ENCODE data around the gene CELF2. TPM values are rescaled to one million over a fixed set of nuclear protein-coding genes. Genes with fewer than 3 reads are reported as not detected.
A peak's percentile ranks its signal among the peaks of the same experiment; 100 is the strongest.

Gene CELF2
- total and polyA plus RNA-seq, 10 donors: 13.5 to 180 (median 105) TPM

- Histone ChIP-seq H3K27ac (no peak overlapping the region), H3K36me3 (no peaks in the 10 kb centered on the region), H3K27me3 (replicated peaks in 1 of 7) (no peaks in the 10 kb centered on the region), H3K4me1 (no peaks in the 10 kb centered on the region), H3K4me3 (no peak overlapping the region), H3K9me3 (no peaks in the 10 kb centered on the region)
- 86 to 98% (median 94%) methylated on average over 7 of the region's 7 CpGs for WGBS, 5 donors
- intact Hi-C loops (cut with DNase I; ENCODE audit: low total_unique reads): no loop called here
- DNase-seq: no peak
- no peak for TF ChIP-seq POLR2A (IDR thresholded peaks at IDR 0.05)
- no peak for TF ChIP-seq POLR2AphosphoS5 (IDR thresholded peaks at IDR 0.05)
- TF ChIP-seq CTCF (IDR thresholded peaks at IDR 0.05 in 8 of 11, conservative IDR thresholded peaks at IDR 0.05 in 3 of 11): no peak
Observed at GRCh38 chr10:11134411-11134810, 116.7 kb downstream of the CELF2 start.

GRCh38 chr10:11135709-11136108 is 118.0 kb downstream of the CELF2 start:
- no peaks in the 10 kb centered on the region for H3K36me3 ChIP-seq
- WGBS, 5 donors: 92 to 97% (median 94%) methylated on average over 2 of the region's 2 CpGs
- H3K27ac ChIP-seq: no peak overlapping the region
- H3K4me1 ChIP-seq: no peaks in the 10 kb centered on the region
- intact Hi-C loops (cut with DNase I; ENCODE audit: low total_unique reads): no loop called here
- no peaks in the 10 kb centered on the region for H3K27me3 ChIP-seq (replicated peaks in 1 of 7)
- no peak overlapping the region for H3K4me3 ChIP-seq
- TF ChIP-seq CTCF (IDR thresholded peaks at IDR 0.05 in 8 of 11, conservative IDR thresholded peaks at IDR 0.05 in 3 of 11) (no peak), POLR2A (IDR thresholded peaks at IDR 0.05) (no peak), POLR2AphosphoS5 (IDR thresholded peaks at IDR 0.05) (no peak)
- no peaks in the 10 kb centered on the region for H3K9me3 ChIP-seq
- DNase-seq: no peak

GRCh38 chr10:11138314-11139033 is 120.8 kb downstream of the CELF2 start:
- Histone ChIP-seq H3K27ac (no peak overlapping the region), H3K27me3 (replicated peaks in 1 of 7) (no peaks in the 10 kb centered on the region), H3K9me3 (no peaks in the 10 kb centered on the region), H3K4me3 (no peak overlapping the region), H3K36me3 (no peaks in the 10 kb centered on the region), H3K4me1 (peaks cover 0 to 22% (median 7%) of the 10 kb centered on the region in 6 donors)
- 79 to 93% (median 87%) methylated on average over 9 of the region's 9 CpGs for WGBS, 5 donors
- DNase-seq: no peak
- TF ChIP-seq POLR2AphosphoS5 (IDR thresholded peaks at IDR 0.05) (no peak), POLR2A (IDR thresholded peaks at IDR 0.05) (no peak), CTCF (IDR thresholded peaks at IDR 0.05 in 8 of 11, conservative IDR thresholded peaks at IDR 0.05 in 3 of 11) (no peak)
- intact Hi-C loops (cut with DNase I; ENCODE audit: low total_unique reads): no loop called here

GRCh38 chr10:11140963-11141362 is 123.3 kb downstream of the CELF2 start:
- Histone ChIP-seq H3K36me3 (no peaks in the 10 kb centered on the region), H3K27ac (peak overlapping the region in 1 of 8 donors; percentile 16), H3K4me1 (peaks cover 12 to 47% (median 32%) of the 10 kb centered on the region in 6 donors), H3K9me3 (no peaks in the 10 kb centered on the region), H3K4me3 (no peak overlapping the region), H3K27me3 (replicated peaks in 1 of 7) (no peaks in the 10 kb centered on the region)
- intact Hi-C loops (cut with DNase I; ENCODE audit: low total_unique reads): no loop called here
- DNase-seq: no peak
- WGBS, 5 donors: 80 to 85% (median 81%) methylated on average over 6 of the region's 6 CpGs
- no peak for TF ChIP-seq POLR2A (IDR thresholded peaks at IDR 0.05)

Measured in spleen (tissue), 11 donors.